ACC112 (cell line): Measurements from ENCODE around the gene DBX1.
"Not testable (repeated sequence)": the region's sequence is repeated elsewhere in the genome, so short reads cannot be mapped to it uniquely, and the experiment has no call there.

Source experiments
- H2AFZ ChIP-seq: fragments of 200-600 bp; sonication (generic); one replicate; pipeline ENCODE4 v1.6.0; 2017; ENCODE audit warnings: antibody characterized with exemption, low read length; ENCODE audit not compliant: unreplicated experiment
- H3K27ac ChIP-seq: fragments of 200-600 bp; sonication (generic); 2 replicates; pipeline ENCODE4 v1.5.1; 2014; ENCODE audit warnings: low read depth, mild to moderate bottlenecking, antibody characterized with exemption, low read length, moderate library complexity
- H3K27me3 ChIP-seq: fragments of 200-600 bp; sonication (generic); 2 replicates; pipeline ENCODE4 v1.6.1; 2014; ENCODE audit warnings: mild to moderate bottlenecking, antibody characterized with exemption, low read length, moderate library complexity, mixed read lengths; ENCODE audit not compliant: insufficient read depth
- H3K36me3 ChIP-seq: fragments of 200-600 bp; sonication (generic); 2 replicates; pipeline ENCODE4 v1.6.1; 2016; ENCODE audit warnings: mild to moderate bottlenecking, antibody characterized with exemption, low read length, moderate library complexity, mixed read lengths; ENCODE audit not compliant: insufficient read depth
- H3K4me1 ChIP-seq: fragments of 200-600 bp; sonication (generic); one replicate; pipeline ENCODE4 v1.6.1; 2016; ENCODE audit warnings: low read length, mixed read lengths; ENCODE audit not compliant: insufficient read depth, unreplicated experiment, control insufficient read depth
- H3K4me3 ChIP-seq: fragments of 200-600 bp; sonication (generic); 2 replicates; pipeline ENCODE4 v1.5.1; 2014; ENCODE audit warnings: mild to moderate bottlenecking, low read depth, low read length
- H3K79me2 ChIP-seq: fragments of 200-600 bp; sonication (generic); one replicate; pipeline ENCODE4 v1.6.0; 2016; ENCODE audit warnings: low read length; ENCODE audit not compliant: control insufficient read depth, unreplicated experiment, insufficient read depth

DBX1 gene

GRCh38 chr11:20160425-20161229 is at the start of gene DBX1:
Gene DBX1 (minus strand): TSS chr11:20160475. CDS start chr11:20160324, 151 bp downstream.
- H3K27ac ChIP-seq, result no peak within 1 kb of the TSS
- no peak within 1 kb of the TSS for H2AFZ ChIP-seq
- H3K36me3 ChIP-seq, result no peaks in the 10 kb centered on the region
- no peaks in the 10 kb centered on the region for H3K79me2 ChIP-seq
- H3K27me3 ChIP-seq, result peaks cover 100% of the 10 kb centered on the region
- peaks cover 5% of the 10 kb centered on the region for H3K4me1 ChIP-seq
- no peak within 1 kb of the TSS for H3K4me3 ChIP-seq

- H3K27me3 ChIP-seq, result peaks cover 99% of the 10 kb centered on the region
These were observed 48.4 kb upstream of the DBX1 start for GRCh38 chr11:20208622-20209111.

GRCh38 chr11:20207781-20208621 is 47.7 kb upstream of the DBX1 start:
- no peak overlapping the region for H3K27ac ChIP-seq
- H3K27me3 ChIP-seq, result peaks cover 100% of the 10 kb centered on the region
- no peaks in the 10 kb centered on the region for H3K79me2 ChIP-seq
- no peaks in the 10 kb centered on the region for H3K4me1 ChIP-seq
- H2AFZ ChIP-seq, result no peak overlapping the region
- H3K36me3 ChIP-seq, result no peaks in the 10 kb centered on the region
- no peak overlapping the region for H3K4me3 ChIP-seq

More at GRCh38 chr11:20208622-20209111, 48.4 kb upstream of the DBX1 start:
- no peak overlapping the region for H2AFZ ChIP-seq
- H3K79me2 ChIP-seq, result no peaks in the 10 kb centered on the region
- no peaks in the 10 kb centered on the region for H3K4me1 ChIP-seq
- H3K36me3 ChIP-seq, result no peaks in the 10 kb centered on the region
- no peak overlapping the region for H3K27ac ChIP-seq
- no peak overlapping the region for H3K4me3 ChIP-seq

GRCh38 chr11:20205807-20206206 is 45.5 kb upstream of the DBX1 start:
- no peak overlapping the region for H3K4me3 ChIP-seq
- H3K4me1 ChIP-seq, result no peaks in the 10 kb centered on the region
- no peaks in the 10 kb centered on the region for H3K36me3 ChIP-seq
- H3K27ac ChIP-seq, result no peak overlapping the region
- no peaks in the 10 kb centered on the region for H3K79me2 ChIP-seq
- H2AFZ ChIP-seq, result no peak overlapping the region
- H3K27me3 ChIP-seq, result peaks cover 100% of the 10 kb centered on the region

GRCh38 chr11:20204681-20205080 is 44.4 kb upstream of the DBX1 start:
- Histone ChIP-seq H3K27me3 (peaks cover 100% of the 10 kb centered on the region), H3K4me1 (no peaks in the 10 kb centered on the region), H3K79me2 (no peaks in the 10 kb centered on the region), H3K27ac (no peak overlapping the region), H3K4me3 (no peak overlapping the region), H3K36me3 (no peaks in the 10 kb centered on the region), H2AFZ (no peak overlapping the region)

- Histone ChIP-seq H3K4me3 (no peak overlapping the region), H3K4me1 (no peaks in the 10 kb centered on the region), H2AFZ (no peak overlapping the region), H3K27ac (no peak overlapping the region), H3K36me3 (no peaks in the 10 kb centered on the region), H3K79me2 (no peaks in the 10 kb centered on the region), H3K27me3 (peaks cover 98% of the 10 kb centered on the region)
These were observed 43.6 kb upstream of the DBX1 start for GRCh38 chr11:20203831-20204230.

GRCh38 chr11:20201231-20201630 is 41.0 kb upstream of the DBX1 start:
- Histone ChIP-seq H3K4me1 (no peaks in the 10 kb centered on the region), H3K36me3 (no peaks in the 10 kb centered on the region), H3K4me3 (no peak overlapping the region), H3K27ac (no peak overlapping the region), H3K27me3 (peaks cover 91% of the 10 kb centered on the region), H3K79me2 (no peaks in the 10 kb centered on the region), H2AFZ (no peak overlapping the region)

GRCh38 chr11:20200331-20200955 is 40.2 kb upstream of the DBX1 start:
- H2AFZ ChIP-seq, H3K27ac ChIP-seq, H3K36me3 ChIP-seq, H3K4me3 ChIP-seq, H3K79me2 ChIP-seq, H3K4me1 ChIP-seq: not testable (repeated sequence)
- peaks cover 83% of the 10 kb centered on the region for H3K27me3 ChIP-seq

- H2AFZ ChIP-seq, result no peak overlapping the region
- H3K4me3 ChIP-seq, result no peak overlapping the region
- H3K27ac ChIP-seq, result no peak overlapping the region
- peaks cover 77% of the 10 kb centered on the region for H3K27me3 ChIP-seq
- H3K79me2 ChIP-seq, result no peaks in the 10 kb centered on the region
- no peaks in the 10 kb centered on the region for H3K36me3 ChIP-seq
- no peaks in the 10 kb centered on the region for H3K4me1 ChIP-seq
These were observed 37.6 kb upstream of the DBX1 start for GRCh38 chr11:20197881-20198280.

- Histone ChIP-seq H3K4me1 (no peaks in the 10 kb centered on the region), H3K27ac (no peak overlapping the region), H2AFZ (no peak overlapping the region), H3K36me3 (no peaks in the 10 kb centered on the region), H3K27me3 (peaks cover 75% of the 10 kb centered on the region), H3K79me2 (no peaks in the 10 kb centered on the region), H3K4me3 (no peak overlapping the region)
These were observed 34.2 kb upstream of the DBX1 start for GRCh38 chr11:20194470-20194869.
